ENCODE data around the gene OVCA2. TPM values are rescaled to one million over a fixed set of nuclear protein-coding genes. Genes with fewer than 3 reads are reported as not detected.
A peak's percentile ranks its signal among the peaks of the same experiment; 100 is the strongest.

OVCA2 gene
- total RNA-seq, 1 donor from 2014 or later = 24.8 TPM

GRCh38 chr17:2023692-2024571, 17.9 kb upstream of the OVCA2 start:
- H3K4me1 Mint-ChIP-seq = peaks cover 18% of the 10 kb centered on the region
- no peaks in the 10 kb centered on the region for H3K36me3 Mint-ChIP-seq
- TF ChIP-seq CTCF (IDR thresholded peaks at IDR 0.05; ENCODE audit: unreplicated experiment) = no peak
- H3K27ac Mint-ChIP-seq = no peak overlapping the region
- DNase-seq (ENCODE audit: low spot score in 2 of 2, unreplicated experiment in 2 of 2) = peak in 1 of 2 experiments; percentile 55
- peaks cover 84% of the 10 kb centered on the region for H3K27me3 Mint-ChIP-seq (ENCODE audit: low read depth)
- peak overlapping the region; percentile 69 for H3K4me3 Mint-ChIP-seq
- H3K9me3 Mint-ChIP-seq = no peaks in the 10 kb centered on the region

- Mint-ChIP-seq H3K36me3 (no peaks in the 10 kb centered on the region), H3K27me3 (ENCODE audit: low read depth) (peaks cover 78% of the 10 kb centered on the region), H3K9me3 (no peaks in the 10 kb centered on the region), H3K4me1 (peaks cover 18% of the 10 kb centered on the region), H3K27ac (no peak overlapping the region), H3K4me3 (peak overlapping the region; percentile 69)
- DNase-seq (ENCODE audit: low spot score in 2 of 2, unreplicated experiment in 2 of 2) = no peak
- TF ChIP-seq CTCF (IDR thresholded peaks at IDR 0.05; ENCODE audit: unreplicated experiment) = no peak
These were observed 17.1 kb upstream of the OVCA2 start for GRCh38 chr17:2024572-2025219.

GRCh38 chr17:2025220-2025621, 16.6 kb upstream of the OVCA2 start, which contains the start of gene RTN4RL1:
TSS of gene RTN4RL1 (minus strand) at chr17:2025334. CDS start at chr17:2024865, 469 bp downstream.
- Mint-ChIP-seq H3K4me1 (peaks cover 18% of the 10 kb centered on the region), H3K9me3 (no peaks in the 10 kb centered on the region), H3K27me3 (ENCODE audit: low read depth) (peaks cover 73% of the 10 kb centered on the region), H3K36me3 (no peaks in the 10 kb centered on the region), H3K27ac (no peak within 1 kb of the TSS), H3K4me3 (peak within 1 kb of the TSS; percentile 69)
- no peak for TF ChIP-seq CTCF (IDR thresholded peaks at IDR 0.05; ENCODE audit: unreplicated experiment)
- peak in 1 of 2 experiments; percentile 65 for DNase-seq (ENCODE audit: low spot score in 2 of 2, unreplicated experiment in 2 of 2)

GRCh38 chr17:2025622-2026309, 16.1 kb upstream of the OVCA2 start:
- Mint-ChIP-seq H3K9me3 (no peaks in the 10 kb centered on the region), H3K4me1 (peaks cover 21% of the 10 kb centered on the region), H3K4me3 (peak overlapping the region; percentile 67), H3K36me3 (no peaks in the 10 kb centered on the region), H3K27me3 (ENCODE audit: low read depth) (peaks cover 67% of the 10 kb centered on the region), H3K27ac (no peak overlapping the region)
- DNase-seq (ENCODE audit: low spot score in 2 of 2, unreplicated experiment in 2 of 2) = peak in 1 of 2 experiments; percentile 78
- peak; percentile 26 for TF ChIP-seq CTCF (IDR thresholded peaks at IDR 0.05; ENCODE audit: unreplicated experiment)

GRCh38 chr17:2027528-2028233, 14.1 kb upstream of the OVCA2 start:
- H3K4me3 Mint-ChIP-seq = no peak overlapping the region
- no peak for TF ChIP-seq CTCF (IDR thresholded peaks at IDR 0.05; ENCODE audit: unreplicated experiment)
- peaks cover 52% of the 10 kb centered on the region for H3K27me3 Mint-ChIP-seq (ENCODE audit: low read depth)
- no peaks in the 10 kb centered on the region for H3K36me3 Mint-ChIP-seq
- DNase-seq (ENCODE audit: low spot score in 2 of 2, unreplicated experiment in 2 of 2) = no peak
- no peaks in the 10 kb centered on the region for H3K9me3 Mint-ChIP-seq
- no peak overlapping the region for H3K27ac Mint-ChIP-seq
- peaks cover 24% of the 10 kb centered on the region for H3K4me1 Mint-ChIP-seq
